ENCODE measurements around the gene TBCE. TPM values are rescaled to one million over a fixed set of nuclear protein-coding genes. Genes with fewer than 3 reads are reported as not detected.

The TBCE gene
- total and polyA plus RNA-seq, 9 of the 15 experiments (the other 6 are each of a cell fraction or from before 2014, with no cell fraction given) = 52.6 to 92.1 (median 82.1) TPM

GRCh38 chr1:235450886-235451483 is 83.8 kb downstream of the TBCE start (continued):
- TF ChIP-seq CREBBP (IDR thresholded peaks at IDR 0.05; ENCODE audit: low read depth, low read length) = no peak
- no peak for TF ChIP-seq ZNF717 (CRISPR knock-in tag; IDR thresholded peaks at IDR 0.05)
- no peak for TF ChIP-seq U2AF1 (optimal IDR thresholded peaks at IDR 0.05; ENCODE audit: low read depth, low read length)
- TF ChIP-seq DIDO1 (tag; IDR thresholded peaks at IDR 0.05; ENCODE audit: low read depth) = no peak
- TF ChIP-seq ZNF639 (CRISPR knock-in tag; conservative IDR thresholded peaks at IDR 0.05 in 1 of 2, IDR thresholded peaks at IDR 0.05 in 1 of 2) = no peak
- no peak for TF ChIP-seq ZNF75A (CRISPR knock-in tag; IDR thresholded peaks at IDR 0.05)

GRCh38 chr1:235454021-235454420 is 86.8 kb downstream of the TBCE start:
- H2AFZ ChIP-seq (ENCODE audit: low read depth, low read length) = no peak overlapping the region
- CTCF ChIA-PET (ENCODE audit: low intra/inter-chr PET ratio) = no interaction called here
- in situ Hi-C loops (cut with MboI) = no loop called here
- no peak for TF ChIP-seq NR4A1 (CRISPR knock-in tag; IDR thresholded peaks at IDR 0.05)
- no peak for TF ChIP-seq NR4A1 (tag; IDR thresholded peaks at IDR 0.05)
- no peak for TF ChIP-seq ATF7 (IDR thresholded peaks at IDR 0.05)
- TF ChIP-seq SMAD4 (CRISPR knock-in tag; conservative IDR thresholded peaks at IDR 0.05) = no peak
- no peak for TF ChIP-seq SNIP1 (IDR thresholded peaks at IDR 0.05; ENCODE audit: low read depth)
- no peak for TF ChIP-seq MEIS2 (IDR thresholded peaks at IDR 0.05; ENCODE audit: partially characterized antibody)
- no peak for TF ChIP-seq ZNF212 (CRISPR knock-in tag; IDR thresholded peaks at IDR 0.05)
- TF ChIP-seq DMBX1 (CRISPR knock-in tag; IDR thresholded peaks at IDR 0.05; ENCODE audit: borderline replicate concordance) = no peak
- no peak for TF ChIP-seq ARID4B (CRISPR knock-in tag; IDR thresholded peaks at IDR 0.05)
- TF ChIP-seq SMAD3 (CRISPR knock-in tag; conservative IDR thresholded peaks at IDR 0.05) = no peak
- no peak for TF ChIP-seq ATF1 (CRISPR knock-in tag; IDR thresholded peaks at IDR 0.05)
- no peak for TF ChIP-seq ATF1 (tag; IDR thresholded peaks at IDR 0.05)

More at GRCh38 chr1:235454021-235454420, 86.8 kb downstream of the TBCE start:
- no TSS peak for BruUV-seq (replicated peaks)
- Histone ChIP-seq H3K4me1 (replicated peaks in 1 of 2; ENCODE audit: control insufficient read depth in 2 of 2, insufficient read depth in 2 of 2, low read length in 2 of 2) (peaks cover 0 to 6% of the 10 kb centered on the region in 2 experiments; a peak in 3 of 5 replicates), H3K27me3 (ENCODE audit: control insufficient read depth in 2 of 2, insufficient read depth in 2 of 2, low read length in 2 of 2) (no peaks in the 10 kb centered on the region), H3K4me2 (ENCODE audit: insufficient read depth, low read length) (no peak overlapping the region), H3K4me3 (no peak overlapping the region), H3K9me3 (replicated peaks; ENCODE audit: control insufficient read depth, insufficient read depth, low read depth, low read length) (no peaks in the 10 kb centered on the region), H3K27ac (ENCODE audit: extremely low read depth, low read depth, low read length) (no peak overlapping the region), H3K36me3 (ENCODE audit: control insufficient read depth, insufficient read depth, low read length) (peaks cover 64% of the 10 kb centered on the region), H3K9me1 (ENCODE audit: control insufficient read depth, insufficient read depth, low read length) (no peaks in the 10 kb centered on the region), H3K79me2 (ENCODE audit: control insufficient read depth, insufficient read depth, low read length) (no peaks in the 10 kb centered on the region), H3K9ac (ENCODE audit: insufficient read depth in 1 of 2, low read depth in 2 of 2, low read length in 2 of 2) (no peak overlapping the region), H4K20me1 (replicated peaks; ENCODE audit: control insufficient read depth, insufficient read depth, low read length) (no peaks in the 10 kb centered on the region)
- FAIRE-seq (no peak), ATAC-seq (no peak), DNase-seq (ENCODE audit: extremely low read depth in 1 of 4, low spot score in 3 of 4) (no peak)
- 92% methylated on average over 8 of the region's 8 CpGs for WGBS (ENCODE audit: insufficient coverage, low coverage, missing lambda C conversion rate)
- POLR2A ChIA-PET = interaction anchor here (0.6 to 1.4 kb wide), 3 partner anchors 10 to 261 kb away, joined by 3 read pairs; no protein-coding TSS in a partner anchor
- intact Hi-C loops (cut with micrococcal nuclease) = no loop called here
